Tibial nerve (tissue), 4 donors: ENCODE measurements around the gene TOGARAM1. TPM values are rescaled to one million over a fixed set of nuclear protein-coding genes. Genes with fewer than 3 reads are reported as not detected.

ENCODE experiments used
- DNase-seq, 2 donors: peaks; one replicate each; pipeline ENCODE4 v3.0.0-alpha.2; 2019; ENCODE audit warnings: low spot score in 2 of 2
- H3K27ac ChIP-seq, 4 donors: fragments of 200-600 bp; sonication (generic) in 3 of 4; one replicate each; pipeline ENCODE4 v1.5.1; 2017 to 2019; ENCODE audit warnings: mild to moderate bottlenecking in 1 of 4
- H3K27me3 ChIP-seq, 2 donors: fragments of 200-600 bp; sonication (generic) in 1 of 2; one replicate each; pipeline versions ENCODE4 v1.5.1 to v1.6.0; 2017 to 2019
- H3K36me3 ChIP-seq, 3 donors: fragments of 200-600 bp; sonication (generic); one replicate each; pipeline ENCODE4 v1.5.1; 2018 to 2019
- H3K4me1 ChIP-seq, 4 donors: fragments of 200-600 bp; sonication (generic) in 3 of 4; one replicate each; pipeline ENCODE4 v1.5.1; 2017 to 2019
- H3K4me3 ChIP-seq, 4 donors: fragments of 200-600 bp; sonication (generic) in 3 of 4; one replicate each; pipeline ENCODE4 v1.5.1; 2017 to 2019; ENCODE audit warnings: mild to moderate bottlenecking in 1 of 4, moderate library complexity in 1 of 4
- H3K9me3 ChIP-seq, 4 donors: fragments of 200-600 bp; sonication (generic) in 3 of 4; one replicate each; pipeline ENCODE4 v1.5.1; 2017 to 2019
- EP300 ChIP-seq, 2 donors: sonication (generic); formaldehyde crosslinking; IDR thresholded peaks; one replicate each; pipeline ENCODE4 v1.6.1; 2017; ENCODE audit warnings: antibody characterized with exemption in 2 of 2, mild to moderate bottlenecking in 1 of 2
- POLR2A ChIP-seq, 2 donors: fragments of 450-650 bp; IDR thresholded peaks; one replicate each; pipeline ENCODE4 v1.6.1; 2017; ENCODE audit warnings: antibody characterized with exemption in 2 of 2, mild to moderate bottlenecking in 2 of 2, moderate library complexity in 2 of 2
- WGBS, 2 donors: methylation state at CpG; one replicate each; pipeline ENCODE4 v1.1.5; 2018; 5-methylcytosine and 5-hydroxymethylcytosine counted together
- total RNA-seq, 4 donors: library from RNA; depleted of rRNA; stranded (reverse); fragments of >200 nt; gene quantifications; one replicate each; pipeline ENCODE4 v1.1.0, GENCODE V29; 2016
- TF ChIP-seq, protein P1 (sequence below), 5 experiments: fragments of 200-600 bp in 3 of 5; fragments of 450-650 bp in 2 of 5; sonication (generic) in 3 of 5; IDR thresholded peaks; one replicate each; pipeline ENCODE4 v1.5.1; 2016 to 2019; ENCODE audit warnings: antibody characterized with exemption in 5 of 5, mild to moderate bottlenecking in 3 of 5, moderate library complexity in 2 of 5

The TOGARAM1 gene
- total RNA-seq, 4 donors from 2014 or later, result 22.2 to 51.8 (median 34.2) TPM

DNA sequence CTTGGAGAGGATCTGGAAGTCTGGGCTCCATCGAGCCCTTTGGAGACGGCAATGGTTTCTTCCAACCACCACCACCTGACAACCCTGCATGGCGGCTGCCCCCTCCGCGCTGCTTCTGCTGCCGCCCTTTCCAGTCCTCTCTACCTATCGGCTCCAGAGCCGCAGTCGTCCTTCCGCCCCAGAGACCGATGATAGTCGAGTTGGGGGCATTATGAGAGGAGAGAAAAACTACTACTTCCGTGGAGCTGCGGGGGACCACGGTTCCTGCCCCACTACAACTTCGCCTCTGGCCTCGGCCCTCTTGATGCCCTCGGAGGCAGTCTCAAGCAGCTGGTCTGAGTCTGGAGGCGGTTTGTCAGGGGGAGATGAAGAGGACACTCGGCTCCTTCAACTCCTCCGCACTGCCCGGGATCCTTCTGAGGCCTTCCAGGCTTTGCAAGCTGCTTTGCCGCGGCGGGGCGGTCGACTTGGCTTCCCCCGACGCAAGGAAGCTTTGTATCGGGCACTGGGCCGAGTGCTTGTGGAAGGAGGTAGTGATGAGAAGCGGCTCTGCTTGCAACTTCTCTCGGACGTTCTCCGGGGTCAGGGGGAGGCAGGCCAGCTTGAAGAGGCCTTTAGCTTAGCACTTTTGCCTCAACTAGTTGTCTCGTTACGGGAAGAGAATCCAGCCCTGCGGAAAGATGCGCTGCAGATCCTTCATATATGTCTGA, 499 bp downstream of the TOGARAM1 start:
- peak overlapping the region; percentile 75 to 94 (median 88) for H3K4me3 ChIP-seq
- peak overlapping the region; percentile 79 to 93 (median 87) for H3K27ac ChIP-seq
- no peaks in the 10 kb centered on the region for H3K9me3 ChIP-seq
- peaks cover 0 to 79% (median 24%) of the 10 kb centered on the region in 4 donors for H3K4me1 ChIP-seq
- TF ChIP-seq, protein P1, sequence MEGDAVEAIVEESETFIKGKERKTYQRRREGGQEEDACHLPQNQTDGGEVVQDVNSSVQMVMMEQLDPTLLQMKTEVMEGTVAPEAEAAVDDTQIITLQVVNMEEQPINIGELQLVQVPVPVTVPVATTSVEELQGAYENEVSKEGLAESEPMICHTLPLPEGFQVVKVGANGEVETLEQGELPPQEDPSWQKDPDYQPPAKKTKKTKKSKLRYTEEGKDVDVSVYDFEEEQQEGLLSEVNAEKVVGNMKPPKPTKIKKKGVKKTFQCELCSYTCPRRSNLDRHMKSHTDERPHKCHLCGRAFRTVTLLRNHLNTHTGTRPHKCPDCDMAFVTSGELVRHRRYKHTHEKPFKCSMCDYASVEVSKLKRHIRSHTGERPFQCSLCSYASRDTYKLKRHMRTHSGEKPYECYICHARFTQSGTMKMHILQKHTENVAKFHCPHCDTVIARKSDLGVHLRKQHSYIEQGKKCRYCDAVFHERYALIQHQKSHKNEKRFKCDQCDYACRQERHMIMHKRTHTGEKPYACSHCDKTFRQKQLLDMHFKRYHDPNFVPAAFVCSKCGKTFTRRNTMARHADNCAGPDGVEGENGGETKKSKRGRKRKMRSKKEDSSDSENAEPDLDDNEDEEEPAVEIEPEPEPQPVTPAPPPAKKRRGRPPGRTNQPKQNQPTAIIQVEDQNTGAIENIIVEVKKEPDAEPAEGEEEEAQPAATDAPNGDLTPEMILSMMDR (IDR thresholded peaks at IDR 0.05), result no peak
- no peak for TF ChIP-seq EP300 (IDR thresholded peaks at IDR 0.05)
- no peak for TF ChIP-seq POLR2A (IDR thresholded peaks at IDR 0.05)
- no peaks in the 10 kb centered on the region for H3K36me3 ChIP-seq
- peak in 1 of 2 donors; percentile 11 for DNase-seq
- H3K27me3 ChIP-seq, result no peaks in the 10 kb centered on the region
- 1 to 4% methylated on average over 39 of the region's 39 CpGs for WGBS, 2 donors

DNA sequence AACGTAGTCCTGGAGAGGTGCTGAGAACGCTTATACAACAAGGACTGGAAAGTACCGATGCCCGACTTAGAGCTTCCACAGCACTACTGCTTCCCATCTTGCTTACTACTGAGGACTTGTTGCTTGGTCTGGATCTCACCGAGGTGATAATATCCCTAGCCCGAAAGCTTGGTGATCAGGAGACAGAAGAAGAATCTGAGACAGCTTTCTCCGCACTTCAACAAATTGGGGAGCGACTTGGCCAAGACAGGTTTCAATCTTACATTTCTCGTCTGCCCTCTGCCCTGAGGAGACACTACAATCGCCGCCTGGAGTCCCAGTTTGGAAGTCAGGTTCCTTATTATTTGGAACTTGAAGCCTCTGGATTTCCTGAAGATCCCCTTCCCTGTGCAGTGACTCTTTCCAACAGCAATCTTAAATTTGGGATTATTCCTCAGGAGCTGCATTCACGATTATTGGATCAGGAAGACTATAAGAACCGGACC, 1.1 kb downstream of the TOGARAM1 start:
- peak overlapping the region; percentile 75 to 94 (median 88) for H3K4me3 ChIP-seq
- no peaks in the 10 kb centered on the region for H3K36me3 ChIP-seq
- TF ChIP-seq, protein P1 (IDR thresholded peaks at IDR 0.05), result no peak
- TF ChIP-seq EP300 (IDR thresholded peaks at IDR 0.05) (no peak), POLR2A (IDR thresholded peaks at IDR 0.05) (no peak)
- H3K4me1 ChIP-seq, result peaks cover 0 to 79% (median 27%) of the 10 kb centered on the region in 4 donors
- WGBS, 2 donors, result 3 to 10% methylated on average over 13 of the region's 13 CpGs
- H3K27me3 ChIP-seq, result no peaks in the 10 kb centered on the region
- H3K27ac ChIP-seq, result peak overlapping the region in 3 of 4 donors; percentile 86 to 93 (median 88)
- H3K9me3 ChIP-seq, result no peaks in the 10 kb centered on the region
- no peak for DNase-seq

- H3K4me3 ChIP-seq, result peak overlapping the region; percentile 75 to 94 (median 88)
- no peak for DNase-seq
- no peaks in the 10 kb centered on the region for H3K9me3 ChIP-seq
- peaks cover 0 to 74% (median 25%) of the 10 kb centered on the region in 4 donors for H3K4me1 ChIP-seq
- H3K27me3 ChIP-seq, result no peaks in the 10 kb centered on the region
- H3K36me3 ChIP-seq, result peaks cover 0 to 1% (median 0%) of the 10 kb centered on the region in 3 donors
- TF ChIP-seq, protein P1 (IDR thresholded peaks at IDR 0.05), result no peak
- TF ChIP-seq POLR2A (IDR thresholded peaks at IDR 0.05), result no peak
- no peak for TF ChIP-seq EP300 (IDR thresholded peaks at IDR 0.05)
- peak overlapping the region in 2 of 4 donors; percentile 88 to 93 for H3K27ac ChIP-seq
- 8 to 15% methylated on average over 7 of the region's 7 CpGs for WGBS, 2 donors
These were observed 1.9 kb downstream of the TOGARAM1 start for GRCh38 chr14:44963775-44964380.

- WGBS, 2 donors, result 58 to 61% methylated on average over 4 of the region's 4 CpGs
- Histone ChIP-seq H3K4me3 (peak overlapping the region in 2 of 4 donors; percentile 11 to 83), H3K36me3 (peaks cover 0 to 20% (median 0%) of the 10 kb centered on the region in 3 donors), H3K27ac (no peak overlapping the region), H3K9me3 (peaks cover 0 to 11% (median 0%) of the 10 kb centered on the region in 4 donors), H3K4me1 (peaks cover 0 to 56% (median 20%) of the 10 kb centered on the region in 4 donors), H3K27me3 (no peaks in the 10 kb centered on the region)
- DNase-seq, result no peak
- TF ChIP-seq POLR2A (IDR thresholded peaks at IDR 0.05) (no peak), EP300 (IDR thresholded peaks at IDR 0.05) (no peak)
- TF ChIP-seq, protein P1 (IDR thresholded peaks at IDR 0.05), result no peak
These were observed 4.8 kb downstream of the TOGARAM1 start for GRCh38 chr14:44966601-44967336.
